ENCODE data around the gene HBEGF. TPM values are rescaled to one million over a fixed set of nuclear protein-coding genes. Genes with fewer than 3 reads are reported as not detected.

The HBEGF gene
- total RNA-seq, 1 donor from 2014 or later = 5.6 TPM

GRCh38 chr5:140336388-140336787 is 10.0 kb downstream of the HBEGF start:
- DNase-seq (ENCODE audit: low spot score) = no peak

DNA sequence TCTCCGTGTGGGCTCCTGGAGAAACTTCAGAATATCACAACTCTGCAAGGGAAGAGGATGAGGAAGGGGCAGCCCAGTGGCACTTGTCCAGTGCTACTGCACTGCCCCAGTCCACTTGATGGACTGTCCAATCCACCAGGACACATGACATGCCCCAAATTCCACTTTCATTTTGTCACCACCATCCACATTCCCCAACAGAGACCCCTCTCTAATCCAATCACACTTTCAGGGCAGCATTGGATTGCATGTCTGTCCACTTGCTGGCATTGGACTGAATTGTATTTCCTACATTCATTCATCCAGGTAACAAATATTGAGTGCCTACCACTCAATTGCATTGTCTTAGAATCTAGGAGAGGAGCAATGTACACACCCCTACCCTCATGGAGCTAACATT is 14.8 kb downstream of the HBEGF start:
- DNase-seq (ENCODE audit: low spot score) = no peak

GRCh38 chr5:140329739-140330481 is 16.5 kb downstream of the HBEGF start:
- no peak for DNase-seq (ENCODE audit: low spot score)

DNA sequence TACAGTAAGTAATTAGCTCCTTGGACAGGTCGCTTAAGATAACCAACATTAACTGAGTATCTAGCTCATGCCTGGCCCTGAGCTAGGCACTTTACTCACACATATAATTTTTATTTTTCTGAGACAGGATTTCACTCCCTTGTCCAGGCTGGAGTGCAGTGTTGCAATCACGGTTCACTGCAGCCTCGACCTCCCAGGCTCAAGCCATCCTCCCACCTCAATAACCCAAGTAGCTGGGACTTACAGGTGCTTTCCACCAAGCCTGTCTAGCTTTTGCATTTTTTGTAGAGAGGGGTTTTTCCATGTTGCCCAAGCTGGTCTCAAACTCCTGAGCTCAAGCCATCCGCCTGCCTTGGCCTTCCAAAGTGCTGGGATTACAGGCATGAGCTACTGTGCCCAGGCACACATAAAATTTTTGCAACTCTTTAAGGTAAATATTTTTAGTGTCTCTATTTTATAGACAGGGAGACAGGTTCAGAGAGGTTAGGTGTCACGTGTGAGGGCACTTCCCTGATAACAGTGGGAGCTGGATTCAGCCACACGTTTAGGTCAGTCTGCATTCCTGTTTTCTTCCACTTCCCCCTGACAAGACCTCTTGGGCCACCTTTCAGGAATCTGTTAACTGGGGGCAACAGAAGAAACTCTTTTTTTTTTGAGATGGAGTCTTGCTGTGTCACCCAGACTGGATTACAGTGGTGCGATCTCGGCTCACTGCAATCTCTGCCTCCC is 18.2 kb downstream of the HBEGF start:
- no peak for DNase-seq (ENCODE audit: low spot score)

DNA sequence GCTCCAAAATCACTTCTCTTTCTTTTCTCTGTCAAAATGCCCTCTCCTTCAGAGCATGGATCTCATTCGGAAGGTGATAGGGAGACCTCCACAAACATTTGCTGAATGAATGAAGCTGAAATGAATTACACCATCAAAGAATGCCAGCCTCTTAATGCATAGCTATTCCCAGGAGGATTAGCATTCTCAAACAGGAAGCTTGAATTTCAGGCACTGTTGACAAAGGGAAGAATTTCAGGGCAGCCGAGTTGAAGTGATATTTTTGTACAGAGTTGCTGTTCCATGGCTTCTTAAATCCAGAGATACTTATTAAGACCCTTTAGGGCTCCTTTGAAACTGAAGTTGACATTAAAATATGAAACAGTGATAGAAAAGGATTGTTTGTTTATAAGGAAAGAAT is 18.8 kb downstream of the HBEGF start:
- DNase-seq (ENCODE audit: low spot score) = no peak

GRCh38 chr5:140325486-140325885 is 20.9 kb downstream of the HBEGF start:
- DNase-seq (ENCODE audit: low spot score) = no peak

GRCh38 chr5:140324617-140325241 is 21.7 kb downstream of the HBEGF start:
- DNase-seq (ENCODE audit: low spot score) = no peak

GRCh38 chr5:140324041-140324600 is 22.3 kb downstream of the HBEGF start:
- no peak for DNase-seq (ENCODE audit: low spot score)

DNA sequence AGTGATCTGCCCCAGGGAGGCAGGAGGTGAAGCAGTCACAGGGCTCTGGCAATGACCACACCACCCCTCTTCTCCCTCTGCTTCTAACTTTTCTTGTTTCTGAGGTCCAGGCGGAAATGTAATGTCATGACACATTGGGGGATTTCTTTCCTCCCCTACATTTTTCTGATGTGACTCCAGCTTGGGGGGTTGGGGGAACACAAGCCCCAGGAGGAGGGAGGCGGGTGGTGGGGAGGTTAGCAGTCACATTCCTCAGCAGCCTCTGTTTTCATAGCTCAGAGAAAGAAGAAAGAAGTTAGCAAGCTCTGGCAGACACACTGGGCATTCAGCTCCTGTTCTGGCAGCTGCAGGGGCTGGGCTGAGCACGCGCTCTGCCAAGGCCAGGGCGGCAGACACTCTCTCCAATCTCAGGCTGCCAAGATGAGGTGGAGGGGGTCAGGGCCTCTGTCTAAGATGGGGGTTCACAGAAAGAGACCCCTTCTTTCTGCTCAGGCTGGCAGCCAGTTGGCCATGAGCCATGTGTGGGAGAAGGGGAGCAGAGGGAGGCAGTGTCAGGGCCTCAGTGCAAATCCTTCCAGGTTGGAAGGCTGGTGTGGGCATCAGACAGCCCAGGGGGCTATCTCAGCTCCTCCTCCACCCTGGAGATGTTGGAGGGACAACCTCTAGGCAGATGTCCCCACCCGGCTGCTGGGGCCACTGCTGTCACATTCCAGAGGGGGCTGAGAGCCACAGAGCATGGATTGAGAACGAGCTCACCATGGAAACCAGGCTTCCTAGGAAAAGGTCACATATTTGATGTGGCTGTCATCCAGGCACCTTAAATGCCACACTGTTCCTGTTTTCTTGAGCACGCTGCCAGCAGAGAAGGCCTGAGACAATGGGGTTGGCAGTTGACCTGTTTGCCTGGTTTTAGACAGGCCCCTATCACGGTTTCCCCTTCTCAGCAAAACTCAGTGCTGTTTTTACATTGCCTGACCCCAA is 23.4 kb downstream of the HBEGF start:
- DNase-seq (ENCODE audit: low spot score) = no peak

- no peak for DNase-seq (ENCODE audit: low spot score)
Observed at GRCh38 chr5:140321796-140322195, 24.6 kb downstream of the HBEGF start.

GRCh38 chr5:140319833-140320232 is 26.6 kb downstream of the HBEGF start:
- no peak for DNase-seq (ENCODE audit: low spot score)

GRCh38 chr5:140318792-140319191 is 27.6 kb downstream of the HBEGF start:
- DNase-seq (ENCODE audit: low spot score) = no peak

DNA sequence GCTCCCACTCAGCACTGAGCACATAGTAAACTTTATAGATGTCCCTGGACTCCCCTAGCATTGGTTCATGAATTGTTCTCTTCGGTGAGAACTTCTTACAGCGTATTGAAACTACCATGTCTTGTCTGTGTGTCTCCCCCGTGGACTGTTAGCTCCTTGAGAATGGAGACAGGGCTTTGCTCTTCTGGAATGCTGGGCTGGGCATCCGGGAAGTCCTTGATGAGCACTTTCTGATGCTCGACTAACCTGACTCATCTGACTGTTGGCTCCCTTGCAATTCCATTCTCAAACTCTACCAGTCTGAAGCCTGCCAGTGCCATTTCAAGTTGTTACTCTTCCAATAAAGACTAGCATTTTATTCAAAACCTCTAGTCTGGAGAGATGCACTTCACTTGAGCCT is 28.5 kb downstream of the HBEGF start:
- DNase-seq (ENCODE audit: low spot score) = no peak

DNA sequence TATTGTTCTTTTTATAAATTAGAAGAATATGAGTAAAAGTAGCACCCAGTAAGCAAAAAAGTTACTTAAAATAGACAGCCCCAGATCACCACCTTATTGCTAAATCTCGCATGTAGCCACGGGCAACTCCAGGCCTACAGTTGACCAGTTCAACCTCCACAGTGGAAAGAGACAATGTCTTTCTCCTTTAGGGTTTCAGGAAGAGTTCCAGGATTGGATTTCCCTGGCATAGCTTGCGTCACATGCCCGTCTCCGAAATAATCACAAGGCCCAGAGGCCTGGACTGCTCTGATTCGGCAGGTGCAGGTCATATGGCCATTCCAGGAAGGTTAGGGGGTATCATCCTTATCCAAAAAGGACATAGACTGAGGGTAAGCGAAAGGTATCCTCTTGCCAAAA is 33.6 kb downstream of the HBEGF start:
- no peak for DNase-seq (ENCODE audit: low spot score)

DNA sequence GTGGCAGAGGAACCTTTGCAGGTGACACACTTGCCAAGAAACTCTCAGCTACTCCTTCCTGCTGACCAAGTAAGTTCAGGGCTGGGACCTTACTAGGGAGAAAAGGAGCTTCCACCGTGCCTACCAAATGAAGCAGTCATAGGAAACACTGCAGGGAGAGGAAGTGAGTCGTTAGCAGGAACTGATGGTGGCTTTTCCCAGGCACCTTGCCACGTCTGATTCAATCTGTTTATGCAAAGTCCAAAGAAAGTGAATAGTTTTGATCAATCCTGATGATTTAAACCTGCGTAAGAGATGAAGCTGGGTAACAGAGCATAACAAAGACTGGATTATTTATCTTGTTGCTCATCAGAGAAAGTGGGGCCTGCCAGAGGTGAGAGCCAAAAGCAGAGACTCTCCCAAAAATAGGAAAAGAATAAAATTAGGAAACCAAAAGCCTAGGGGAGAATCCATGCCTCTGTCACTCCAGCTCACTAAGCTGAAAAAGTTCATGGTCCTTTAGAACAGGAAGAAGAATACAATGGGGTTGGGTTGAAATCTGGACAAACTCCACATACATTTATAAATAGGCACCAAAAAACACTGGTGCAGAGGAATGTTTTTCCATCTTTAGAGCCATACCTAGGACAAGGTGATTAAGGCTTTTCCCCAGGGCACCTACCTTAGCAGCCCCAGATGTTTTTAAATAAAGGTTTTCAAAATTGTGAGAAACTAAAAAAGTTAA is 34.2 kb downstream of the HBEGF start:
- DNase-seq (ENCODE audit: low spot score) = peak; percentile 68

DNA sequence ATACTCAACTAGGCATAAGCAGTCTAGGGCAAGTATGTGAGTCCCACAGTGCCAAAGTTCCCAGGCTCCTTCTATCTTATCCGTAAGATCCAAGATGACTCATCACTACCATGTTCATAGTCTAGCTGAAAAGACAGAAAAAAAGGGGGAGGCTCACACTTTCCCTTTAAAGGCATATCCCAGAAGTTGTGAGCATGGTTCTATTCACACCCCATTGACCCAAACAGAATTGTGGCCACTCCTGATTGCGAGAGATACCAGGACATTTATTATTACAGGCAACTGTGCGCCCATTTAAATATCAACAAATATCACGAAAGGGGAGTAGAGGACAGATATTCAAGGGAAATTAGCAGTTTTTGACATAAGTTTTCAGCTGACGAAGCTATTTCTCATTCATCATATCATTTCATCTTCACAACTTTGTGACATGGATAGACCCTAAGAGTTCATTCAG is 35.4 kb downstream of the HBEGF start:
- DNase-seq (ENCODE audit: low spot score) = no peak

- DNase-seq (ENCODE audit: low spot score) = no peak
Observed at GRCh38 chr5:140310434-140310833, 36.0 kb downstream of the HBEGF start.

- DNase-seq (ENCODE audit: low spot score) = no peak
Observed at GRCh38 chr5:140309706-140310249, 36.6 kb downstream of the HBEGF start.

DNA sequence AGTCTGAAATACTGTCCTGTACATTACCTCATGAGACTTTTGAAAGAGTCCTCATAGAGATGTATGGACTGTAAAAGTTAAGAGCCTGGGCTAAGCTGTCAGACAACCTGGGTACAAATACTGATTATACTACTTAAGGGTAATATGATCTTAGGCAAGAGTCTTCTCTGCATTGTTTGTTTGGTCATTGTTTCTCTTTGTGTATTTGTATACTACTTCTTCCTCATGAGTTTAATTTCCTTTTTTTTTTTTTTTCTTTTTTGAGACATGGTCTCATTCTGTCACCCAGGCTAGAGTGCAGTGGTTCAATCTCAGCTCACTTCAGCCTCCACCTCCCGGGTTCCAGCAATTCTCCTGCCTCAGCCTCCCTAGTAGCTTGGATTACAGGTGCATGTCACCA is 40.9 kb downstream of the HBEGF start:
- no peak for DNase-seq (ENCODE audit: low spot score)

DNA sequence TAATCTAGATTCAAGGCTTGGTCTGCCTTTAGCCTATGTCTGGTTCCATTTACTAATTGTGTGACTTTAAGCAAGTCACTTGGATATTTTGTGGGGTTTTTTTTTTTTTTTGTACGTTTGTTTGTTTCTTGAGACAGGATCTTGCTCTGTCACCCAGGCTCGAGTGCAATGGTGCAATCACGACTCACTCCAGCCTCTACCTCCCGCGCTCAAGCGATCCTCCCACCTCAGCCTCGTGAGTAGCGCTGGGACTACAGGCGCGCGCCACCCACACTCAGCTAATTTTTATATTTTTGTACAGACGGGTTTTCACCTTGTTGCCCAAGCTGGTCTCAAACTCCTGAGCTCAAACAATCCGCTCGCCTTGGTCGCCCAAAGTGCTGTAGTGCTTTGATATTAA is 42.4 kb downstream of the HBEGF start:
- no peak for DNase-seq (ENCODE audit: low spot score)

All from ureter (tissue), 1 donor.